T47D (cell line): ENCODE data around the gene MAPK12.

Source experiments
- DNase-seq, 2 experiments: peaks; one replicate each; pipeline versions ENCODE4 v3.0.0 to v3.0.0-alpha.2; 2011 to 2012; ENCODE audit warnings: low read depth in 1 of 2, low spot score in 1 of 2
- JUND ChIP-seq: IDR thresholded peaks from 2 replicates; pipeline ENCODE4 v1.6.1; 2012; ENCODE audit warnings: low read depth
- in situ Hi-C: cut with HindIII; loops from 2 replicates; pipeline ENCODE4 v1.10.0; 2016; ENCODE audit warnings: low sequenced_read_pairs, low pct_unique_long_range_greater_than_20kb

MAPK12 gene

DNA sequence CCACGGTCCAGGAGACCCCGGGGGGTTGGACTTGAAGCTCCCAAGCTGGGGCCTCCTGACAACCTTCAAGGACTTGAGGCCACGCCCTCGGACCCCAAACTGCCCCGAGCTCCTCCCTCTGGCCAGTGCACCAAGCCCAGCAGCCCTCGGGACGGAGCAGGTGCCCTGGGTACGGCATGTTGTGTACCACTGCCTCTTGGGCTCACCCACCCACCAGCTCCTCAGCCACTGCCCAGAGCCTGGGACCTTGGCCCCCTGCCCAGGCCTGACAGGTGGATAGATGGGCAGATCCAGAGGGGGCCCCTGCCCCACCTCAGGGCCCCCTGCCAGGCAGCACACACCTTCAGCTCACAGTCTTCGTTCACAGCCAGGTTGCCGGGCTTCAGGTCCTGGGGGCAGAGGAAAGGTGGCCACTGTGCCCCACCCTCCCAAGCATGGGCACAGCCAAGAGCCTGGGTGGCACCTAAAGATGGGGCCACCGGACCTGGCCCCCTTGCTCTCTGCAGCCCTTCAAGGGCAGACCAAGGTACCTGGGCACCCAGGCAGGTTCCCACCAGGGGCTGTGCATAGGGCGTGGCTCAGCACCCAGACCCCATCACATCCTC, 5.1 kb downstream of the MAPK12 start:
- no peak for DNase-seq
- in situ Hi-C loops = no loop called here
- no peak for TF ChIP-seq JUND

DNA sequence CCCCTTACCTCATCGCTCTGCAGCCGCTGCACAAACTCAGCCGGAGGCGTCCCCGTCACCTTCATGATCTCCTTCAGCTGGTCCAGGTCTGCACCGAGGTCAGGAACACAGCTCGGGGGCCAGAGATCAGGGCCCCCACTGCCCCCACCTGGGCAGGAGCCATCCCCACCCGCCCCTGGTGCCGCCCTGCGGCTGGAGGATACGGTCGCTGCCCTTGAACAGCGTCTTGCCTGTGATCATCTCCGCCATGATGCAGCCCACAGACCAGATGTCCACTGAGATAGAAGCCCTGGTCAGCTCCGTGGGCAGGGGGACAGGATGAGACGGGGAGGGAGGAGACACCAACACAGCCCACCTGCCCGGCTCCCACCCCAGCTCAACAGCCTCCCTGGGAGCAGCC, 5.9 kb downstream of the MAPK12 start:
- TF ChIP-seq JUND = no peak
- no peak for DNase-seq
- in situ Hi-C loops = no loop called here

DNA sequence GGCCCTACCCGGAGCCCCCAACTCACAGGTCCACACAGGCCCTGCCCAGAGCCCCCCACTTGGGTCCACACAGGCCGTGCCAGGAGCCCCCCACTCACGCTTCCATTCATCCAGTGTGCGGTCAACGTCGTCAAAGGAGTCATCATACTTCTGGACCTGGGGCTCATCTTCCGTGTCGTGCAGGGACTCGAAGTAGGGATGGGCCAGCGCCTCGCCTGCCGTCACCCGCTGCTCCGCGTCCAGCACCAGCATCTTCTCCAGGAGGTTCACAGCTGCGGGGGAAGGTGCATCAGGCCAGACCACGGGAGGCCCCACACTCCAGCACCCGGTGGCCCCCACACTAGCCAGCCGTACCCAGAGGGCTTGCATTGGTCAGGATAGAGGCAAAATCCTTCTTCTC, 6.4 kb downstream of the MAPK12 start:
- in situ Hi-C loops = no loop called here
- no peak for TF ChIP-seq JUND
- DNase-seq = no peak

DNA sequence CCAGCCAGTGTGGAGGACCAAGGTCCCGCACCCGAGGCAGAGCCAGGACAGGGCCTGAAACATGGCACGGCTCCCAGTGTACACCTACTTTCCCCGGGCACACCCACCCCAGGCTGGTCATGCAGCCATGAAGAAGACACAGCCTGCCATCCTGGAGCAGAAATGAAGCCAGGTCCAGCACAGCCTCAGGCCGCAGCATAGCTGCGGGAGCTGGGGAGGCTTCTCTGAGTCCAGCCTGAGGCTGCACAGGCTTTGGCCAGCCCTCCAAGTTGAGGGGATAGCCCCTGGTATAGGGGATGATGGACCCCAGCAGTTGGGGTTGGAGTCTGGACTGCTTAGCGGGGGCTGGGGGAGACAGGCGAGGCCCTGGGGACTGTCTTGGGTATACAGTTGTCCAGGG, 7.5 kb downstream of the MAPK12 start:
- DNase-seq = no peak
- TF ChIP-seq JUND = no peak
- in situ Hi-C loops = no loop called here

DNA sequence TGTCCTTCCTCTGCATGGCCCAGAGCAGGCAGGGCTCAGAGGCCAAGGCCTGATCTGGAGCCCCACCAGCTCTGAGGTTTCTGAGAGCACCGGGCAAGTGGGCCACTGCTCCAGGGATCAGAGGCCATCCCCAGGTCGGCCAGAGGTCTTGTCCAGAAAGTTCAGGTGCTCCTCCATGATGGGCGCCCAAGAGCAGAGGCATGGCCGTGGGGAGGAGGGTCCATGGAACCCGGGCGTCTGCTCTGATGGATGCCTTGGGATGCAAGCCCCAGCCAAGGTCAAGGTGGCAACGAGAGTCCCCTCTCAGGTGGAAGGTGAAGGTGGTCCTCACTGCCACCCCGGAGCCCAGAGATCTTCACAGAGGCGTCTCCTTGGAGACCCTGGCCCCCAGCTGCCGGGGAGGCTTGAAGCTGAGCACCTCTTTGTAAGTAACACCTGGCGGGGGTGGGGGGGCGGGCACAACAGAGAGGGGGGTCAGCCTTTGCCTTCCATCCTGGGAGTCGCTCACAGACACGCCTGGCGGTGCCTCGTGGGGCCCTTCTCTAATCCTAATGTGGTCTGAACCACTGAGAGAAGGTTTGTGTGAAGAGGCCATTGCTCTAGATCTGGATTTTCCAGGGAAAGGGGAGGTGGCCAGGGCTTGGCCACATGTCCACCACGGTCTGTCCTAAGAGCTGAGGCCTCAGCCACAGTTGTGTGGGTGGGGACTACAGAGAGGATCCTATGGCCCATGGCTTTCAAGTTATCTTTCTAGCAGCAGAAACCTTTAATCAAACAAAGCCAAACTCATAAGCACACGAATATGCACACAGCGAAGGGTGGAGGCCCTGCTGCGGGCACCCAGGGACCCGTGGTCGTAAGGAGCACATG, 8.2 kb downstream of the MAPK12 start:
- no peak for DNase-seq
- in situ Hi-C loops = no loop called here
- no peak for TF ChIP-seq JUND

DNA sequence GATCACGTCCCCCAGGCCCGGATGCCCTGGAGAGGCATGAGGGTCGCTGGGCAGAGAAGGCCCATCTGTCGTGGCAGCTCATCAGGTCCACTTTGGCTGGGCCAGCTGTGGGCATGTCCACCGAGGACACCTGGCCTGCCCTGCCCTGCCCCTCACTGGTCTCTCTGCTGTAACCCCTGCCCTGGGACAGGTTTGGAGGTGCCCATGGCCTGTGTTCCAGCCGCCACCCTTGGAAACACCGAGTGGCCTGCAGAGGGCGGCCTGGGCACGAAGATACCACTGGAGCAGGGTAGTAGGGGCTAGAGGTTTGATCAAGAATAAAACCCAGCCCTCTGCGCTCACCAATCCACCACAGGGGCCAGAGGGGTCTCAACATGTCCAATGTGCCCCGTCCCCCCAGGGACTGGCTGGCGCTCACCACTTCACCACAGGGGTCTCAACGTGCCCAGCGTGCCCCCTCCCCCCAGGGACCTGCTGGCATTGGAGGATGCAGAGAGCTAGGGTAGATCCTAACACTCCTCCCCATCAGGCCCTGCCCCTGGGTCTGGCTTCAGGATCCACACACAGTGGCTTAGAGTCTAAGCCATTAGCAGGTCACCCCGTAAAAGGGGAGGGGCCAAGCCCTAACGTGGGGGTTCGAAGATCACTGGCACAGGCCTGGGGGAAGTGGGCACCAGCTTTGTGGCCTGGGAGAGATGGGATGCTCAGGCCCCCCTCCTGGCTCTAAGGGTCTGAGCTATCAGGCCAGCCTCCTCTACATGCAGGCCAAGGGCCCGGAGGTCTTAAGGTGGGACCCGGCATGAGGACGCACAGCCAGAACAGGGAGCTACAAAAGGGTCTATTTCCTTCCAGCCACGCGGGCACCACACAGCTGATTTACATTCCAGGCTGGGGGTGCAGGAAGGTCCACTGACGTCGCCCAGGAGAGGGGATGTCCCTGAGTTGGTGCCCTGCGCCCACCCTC, 9.1 kb downstream of the MAPK12 start:
- DNase-seq = peak; percentile 65 to 71

DNA sequence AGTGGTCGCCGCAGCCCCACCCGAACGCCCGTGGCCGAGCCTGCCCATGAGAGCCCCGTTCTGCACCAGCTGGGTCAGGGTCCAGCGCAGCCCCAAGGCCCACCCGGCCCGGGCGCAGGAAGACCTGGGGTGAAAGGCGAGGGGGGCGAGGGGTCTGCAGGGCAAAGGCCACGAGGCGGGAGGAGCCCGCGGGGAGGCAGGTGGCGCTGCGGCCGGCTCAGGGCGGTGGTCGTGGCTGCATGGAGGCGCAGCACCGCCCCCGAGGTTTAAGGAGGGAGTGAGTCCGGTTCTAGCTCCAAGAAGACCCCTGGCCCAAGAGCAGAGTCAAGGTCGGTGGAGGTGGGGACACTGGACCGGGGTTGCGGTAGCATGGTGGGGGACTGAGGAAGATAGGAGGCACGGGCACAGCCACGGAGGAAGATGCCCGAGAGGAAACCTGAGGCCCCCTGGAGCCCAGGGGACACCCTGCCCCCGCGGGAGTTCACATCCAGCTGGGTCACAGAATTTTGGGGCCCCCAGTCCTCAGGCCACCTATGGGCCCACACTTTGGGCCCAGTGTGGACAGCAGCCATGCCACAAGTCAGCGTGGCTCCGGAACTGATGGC, 9.9 kb downstream of the MAPK12 start:
- in situ Hi-C loops = no loop called here
- DNase-seq = no peak
- no peak for TF ChIP-seq JUND

More for the DNA sequence above, 9.1 kb downstream of the MAPK12 start:
- TF ChIP-seq JUND = no peak
- in situ Hi-C loops = no loop called here

DNA sequence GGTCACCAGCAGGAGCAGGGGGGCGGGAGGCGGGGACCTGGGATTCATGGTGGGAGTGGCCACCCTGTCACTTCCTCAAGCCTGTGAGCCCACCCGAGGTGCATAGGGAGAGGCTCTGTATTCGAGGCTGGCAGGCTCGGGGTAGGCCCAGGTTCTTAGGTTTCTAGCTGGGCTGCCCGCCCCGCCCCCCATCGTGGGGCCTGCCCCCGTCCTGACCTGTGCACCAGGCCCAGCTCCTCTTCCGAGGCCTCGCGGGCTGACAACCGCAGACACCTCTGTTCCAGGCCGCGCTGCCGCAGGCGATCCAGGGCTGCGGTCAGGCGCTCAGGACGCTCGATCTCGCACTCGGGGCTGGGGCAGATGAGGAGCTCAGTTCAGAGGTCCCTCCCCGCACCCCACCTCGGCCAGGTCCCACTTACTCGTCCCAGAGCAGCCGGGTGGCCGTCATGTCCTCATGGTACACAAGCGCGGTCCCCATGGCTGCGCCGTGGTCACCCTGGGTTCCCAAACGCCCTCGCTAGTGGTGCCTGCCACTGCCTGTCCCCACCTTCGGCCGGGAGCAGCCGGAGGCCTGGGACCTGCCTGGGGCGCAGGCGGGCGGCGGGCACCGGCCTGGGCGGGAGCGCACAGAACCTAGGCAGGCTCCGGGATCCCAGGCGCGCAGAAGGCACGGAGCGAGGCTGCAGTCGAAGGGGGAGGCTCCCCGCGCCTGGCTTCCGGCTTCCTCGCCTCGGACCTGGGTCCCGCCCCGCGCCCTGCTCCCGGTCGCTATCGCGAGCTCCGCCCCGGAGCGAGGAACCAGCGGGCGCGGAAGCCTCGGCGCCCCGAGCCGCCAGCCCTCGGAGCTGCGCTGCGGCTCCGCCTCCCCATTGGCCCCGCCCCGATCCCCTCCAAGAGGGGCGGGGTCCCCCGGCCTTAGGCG, 10.7 kb downstream of the MAPK12 start, which contains the start of gene HDAC10:
Gene HDAC10 (minus strand): TSS at position 711 of the 922 bp plus-strand sequence. CDS start 233 bp downstream, at position 478.
- DNase-seq = peak; percentile 58 to 76
- in situ Hi-C loops = no loop called here

DNA sequence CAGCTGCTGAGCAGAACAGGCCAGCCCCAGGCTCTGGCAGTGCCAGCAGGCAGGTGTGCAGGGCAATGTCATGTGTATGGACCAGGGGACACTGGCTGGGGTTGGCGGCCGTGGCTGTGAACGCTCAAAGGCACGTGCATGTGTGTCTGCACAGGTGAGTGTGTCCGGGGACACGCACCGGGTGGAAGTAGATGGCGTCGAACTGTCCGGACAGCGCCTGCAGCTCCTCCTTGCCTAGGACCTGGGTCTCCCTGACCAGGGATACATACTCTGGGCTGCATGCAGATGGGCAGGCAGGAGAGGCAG, 11.3 kb downstream of the MAPK12 start:
- no peak for DNase-seq
- no peak for TF ChIP-seq JUND
- in situ Hi-C loops = no loop called here

More for the DNA sequence above, 10.7 kb downstream of the MAPK12 start, which contains the start of gene HDAC10:
- TF ChIP-seq JUND = no peak

DNA sequence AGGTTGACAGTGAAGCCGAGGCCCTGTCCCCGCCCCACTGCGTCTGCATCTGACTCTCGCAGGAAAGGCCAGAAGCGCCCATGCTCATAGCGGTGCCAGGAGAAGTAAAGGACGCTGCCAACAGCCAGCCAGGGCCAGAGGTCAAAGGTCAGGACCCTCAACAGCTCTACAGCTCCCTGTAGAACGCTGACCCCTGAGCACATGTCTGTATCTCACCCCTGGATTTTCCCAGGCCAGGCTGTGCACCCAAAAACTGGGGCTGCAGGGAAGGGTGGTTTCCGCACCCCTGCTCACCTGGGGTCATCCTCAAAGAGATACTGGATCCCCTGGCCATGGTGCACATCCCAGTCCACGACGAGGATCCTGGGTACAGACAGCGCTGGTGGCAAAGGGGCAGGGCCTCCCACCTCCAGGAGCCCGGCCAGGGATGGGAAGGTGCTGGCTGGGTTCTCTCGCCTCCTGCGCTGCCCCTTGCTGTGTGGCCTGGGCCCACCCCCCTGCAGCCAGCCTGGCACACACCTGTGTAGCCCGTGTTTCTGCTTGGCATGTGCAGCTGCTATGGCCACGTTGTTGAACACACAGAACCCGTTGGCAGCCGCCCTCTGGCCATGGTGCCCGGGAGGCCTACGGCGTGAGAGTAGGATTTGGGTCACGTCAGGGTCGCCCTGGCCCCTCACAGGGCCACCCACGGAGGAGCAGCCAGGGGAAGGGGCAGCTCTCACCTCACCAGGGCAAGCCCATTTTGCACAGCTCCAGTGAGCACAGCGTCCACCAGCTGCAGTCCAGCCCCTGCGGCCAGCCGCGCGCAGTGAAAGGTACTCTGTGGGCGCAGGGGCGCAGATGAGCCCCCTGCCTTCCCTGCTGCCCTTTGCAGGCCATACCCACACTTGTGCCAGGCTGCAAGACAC, 11.9 kb downstream of the MAPK12 start:
- DNase-seq = no peak
- no peak for TF ChIP-seq JUND
- in situ Hi-C loops = no loop called here
